Osteocyte (in vitro differentiated cells): ENCODE results near the gene STARD10. TPM values are rescaled to one million over a fixed set of nuclear protein-coding genes. Genes with fewer than 3 reads are reported as not detected.

Experiments used
- DNase-seq: peaks from one replicate; pipeline ENCODE4 v3.0.0; 2021; ENCODE audit warnings: mixed read lengths; ENCODE audit not compliant: unreplicated experiment; ENCODE audit errors: extremely low spot score
- H3K27ac Mint-ChIP-seq: one replicate; pipeline ENCODE4 v1.8.0; 2021; ENCODE audit warnings: mild to moderate bottlenecking, mixed read lengths; ENCODE audit not compliant: unreplicated experiment
- H3K27me3 Mint-ChIP-seq: one replicate; pipeline ENCODE4 v1.8.0; 2021; ENCODE audit warnings: mixed read lengths; ENCODE audit not compliant: unreplicated experiment
- H3K36me3 Mint-ChIP-seq: one replicate; pipeline ENCODE4 v1.8.0; 2021; ENCODE audit warnings: mixed read lengths; ENCODE audit not compliant: unreplicated experiment
- H3K4me1 Mint-ChIP-seq: one replicate; pipeline ENCODE4 v1.8.0; 2021; ENCODE audit warnings: mixed read lengths; ENCODE audit not compliant: unreplicated experiment
- H3K4me3 Mint-ChIP-seq: one replicate; pipeline ENCODE4 v1.8.0; 2021; ENCODE audit warnings: mild to moderate bottlenecking, moderate library complexity, mixed read lengths; ENCODE audit not compliant: unreplicated experiment
- H3K9me3 Mint-ChIP-seq: one replicate; pipeline ENCODE4 v1.8.0; 2021; ENCODE audit warnings: mixed read lengths; ENCODE audit not compliant: unreplicated experiment
- total RNA-seq: library from RNA; stranded (reverse); gene quantifications from 2 replicates; pipeline ENCODE4 v1.2.1, GENCODE V29; 2021
- TF ChIP-seq, protein P1 (sequence below): fragments of 200-600 bp; sonication (generic); IDR thresholded peaks from 2 replicates; pipeline ENCODE4 v1.5.0; 2021; ENCODE audit warnings: antibody characterized with exemption, mild to moderate bottlenecking, moderate library complexity

STARD10 gene
- total RNA-seq, 1 donor from 2014 or later, result 27.7 TPM

GRCh38 chr11:72758690-72759389 lies 35.0 kb downstream of the STARD10 start:
- Mint-ChIP-seq H3K27ac (no peak overlapping the region), H3K4me3 (no peak overlapping the region), H3K9me3 (peaks cover 3% of the 10 kb centered on the region), H3K4me1 (peaks cover 19% of the 10 kb centered on the region), H3K36me3 (peaks cover 12% of the 10 kb centered on the region), H3K27me3 (no peaks in the 10 kb centered on the region)
- TF ChIP-seq, protein P1, sequence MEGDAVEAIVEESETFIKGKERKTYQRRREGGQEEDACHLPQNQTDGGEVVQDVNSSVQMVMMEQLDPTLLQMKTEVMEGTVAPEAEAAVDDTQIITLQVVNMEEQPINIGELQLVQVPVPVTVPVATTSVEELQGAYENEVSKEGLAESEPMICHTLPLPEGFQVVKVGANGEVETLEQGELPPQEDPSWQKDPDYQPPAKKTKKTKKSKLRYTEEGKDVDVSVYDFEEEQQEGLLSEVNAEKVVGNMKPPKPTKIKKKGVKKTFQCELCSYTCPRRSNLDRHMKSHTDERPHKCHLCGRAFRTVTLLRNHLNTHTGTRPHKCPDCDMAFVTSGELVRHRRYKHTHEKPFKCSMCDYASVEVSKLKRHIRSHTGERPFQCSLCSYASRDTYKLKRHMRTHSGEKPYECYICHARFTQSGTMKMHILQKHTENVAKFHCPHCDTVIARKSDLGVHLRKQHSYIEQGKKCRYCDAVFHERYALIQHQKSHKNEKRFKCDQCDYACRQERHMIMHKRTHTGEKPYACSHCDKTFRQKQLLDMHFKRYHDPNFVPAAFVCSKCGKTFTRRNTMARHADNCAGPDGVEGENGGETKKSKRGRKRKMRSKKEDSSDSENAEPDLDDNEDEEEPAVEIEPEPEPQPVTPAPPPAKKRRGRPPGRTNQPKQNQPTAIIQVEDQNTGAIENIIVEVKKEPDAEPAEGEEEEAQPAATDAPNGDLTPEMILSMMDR, result no peak
- DNase-seq, result no peak

DNA sequence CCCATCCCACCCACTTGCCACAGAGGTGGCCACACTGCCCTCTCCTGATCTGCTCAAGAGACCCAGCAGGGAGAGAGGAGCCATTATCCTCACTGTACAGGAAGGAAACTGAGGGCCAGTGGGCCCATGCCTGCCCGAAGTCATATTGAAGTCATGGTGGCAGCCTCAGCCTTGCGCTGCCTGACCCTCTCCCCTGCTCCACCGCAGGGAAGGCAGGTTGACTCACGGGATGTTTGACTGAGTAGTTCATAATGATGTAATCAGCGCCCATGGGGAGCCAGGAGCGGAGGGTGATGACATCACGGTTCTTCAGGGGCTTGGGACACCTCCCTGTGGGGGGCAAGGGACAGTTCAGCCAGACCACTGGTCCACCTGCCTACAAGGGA lies 35.5 kb downstream of the STARD10 start:
- DNase-seq, result no peak
- Mint-ChIP-seq H3K4me3 (no peak overlapping the region), H3K36me3 (peaks cover 12% of the 10 kb centered on the region), H3K9me3 (peaks cover 3% of the 10 kb centered on the region), H3K4me1 (peaks cover 19% of the 10 kb centered on the region), H3K27ac (no peak overlapping the region), H3K27me3 (no peaks in the 10 kb centered on the region)
- TF ChIP-seq, protein P1, result no peak

DNA sequence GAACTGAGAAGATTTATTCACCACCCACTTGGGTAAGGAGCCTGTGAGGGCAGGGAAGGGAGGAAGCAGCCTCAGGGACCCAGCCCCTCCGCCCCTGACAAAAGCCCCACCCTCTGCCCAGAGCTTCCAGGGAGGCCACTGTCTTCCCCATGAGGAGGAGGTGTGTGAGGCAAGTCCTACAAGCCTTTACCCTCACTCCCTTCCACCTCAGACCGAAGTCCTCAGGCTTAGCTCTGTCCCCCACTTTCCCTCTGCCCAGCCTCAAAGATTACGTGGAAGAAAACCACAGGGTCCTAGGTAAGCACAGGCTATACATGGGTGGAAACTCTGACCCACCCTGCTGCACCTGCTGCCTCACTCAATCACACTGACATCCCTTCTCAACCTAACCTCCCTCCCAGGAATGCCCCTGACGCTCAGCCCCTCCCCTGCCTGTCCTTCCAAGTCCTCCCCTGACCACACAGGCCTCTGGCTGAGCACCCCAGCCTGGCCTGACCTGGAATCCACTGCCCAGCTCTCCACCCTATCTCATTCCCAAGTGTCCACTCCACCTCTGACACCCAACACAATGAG lies 38.0 kb downstream of the STARD10 start:
- H3K9me3 Mint-ChIP-seq, result peaks cover under 1% of the 10 kb centered on the region
- TF ChIP-seq, protein P1, result no peak
- H3K36me3 Mint-ChIP-seq, result peaks cover 10% of the 10 kb centered on the region
- H3K4me1 Mint-ChIP-seq, result peaks cover 30% of the 10 kb centered on the region
- H3K27me3 Mint-ChIP-seq, result no peaks in the 10 kb centered on the region
- no peak for DNase-seq
- no peak overlapping the region for H3K4me3 Mint-ChIP-seq
- H3K27ac Mint-ChIP-seq, result no peak overlapping the region

DNA sequence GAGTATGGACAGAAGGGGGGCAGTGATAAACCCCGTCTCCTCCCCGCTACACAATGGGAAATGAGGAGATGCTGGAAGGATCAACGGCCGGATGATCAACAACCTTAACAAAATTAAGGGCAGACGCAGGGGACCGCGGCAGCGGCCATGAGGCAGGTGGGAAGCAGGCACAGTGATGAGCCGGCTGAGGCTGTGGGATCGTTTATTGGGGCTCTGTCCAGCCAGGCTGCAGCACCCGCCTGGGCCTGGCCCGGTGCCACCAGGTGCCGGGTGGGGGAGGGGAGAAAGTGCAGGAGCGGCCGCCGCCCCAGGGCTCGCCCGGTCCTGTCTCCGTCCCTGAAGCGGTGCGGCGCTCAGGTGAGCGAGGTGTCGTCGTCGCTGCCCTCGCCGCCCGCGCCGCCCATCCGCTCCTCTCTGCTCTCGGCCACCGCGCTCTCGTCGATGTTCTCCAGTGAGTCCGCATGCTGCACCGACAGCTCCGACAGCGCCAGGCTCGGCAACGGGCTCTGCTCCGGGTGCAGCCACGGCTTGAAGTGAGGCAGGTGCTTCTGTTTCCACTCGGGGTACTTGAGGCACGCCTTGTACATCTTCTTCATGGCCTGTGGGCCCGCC lies 39.2 kb downstream of the STARD10 start:
- Mint-ChIP-seq H3K9me3 (no peaks in the 10 kb centered on the region), H3K27ac (no peak overlapping the region), H3K4me1 (peaks cover 27% of the 10 kb centered on the region), H3K27me3 (no peaks in the 10 kb centered on the region), H3K4me3 (no peak overlapping the region), H3K36me3 (peaks cover 10% of the 10 kb centered on the region)
- TF ChIP-seq, protein P1, result no peak
- no peak for DNase-seq

- peaks cover 24% of the 10 kb centered on the region for H3K4me1 Mint-ChIP-seq
Observed at GRCh38 chr11:72754149-72754543, 39.7 kb downstream of the STARD10 start.

More at GRCh38 chr11:72754149-72754543, 39.7 kb downstream of the STARD10 start:
- Mint-ChIP-seq H3K36me3 (peaks cover 10% of the 10 kb centered on the region), H3K4me3 (no peak overlapping the region), H3K27me3 (no peaks in the 10 kb centered on the region), H3K9me3 (no peaks in the 10 kb centered on the region), H3K27ac (no peak overlapping the region)
- no peak for DNase-seq
- TF ChIP-seq, protein P1, result no peak
